Parathyroid adenoma (tissue), 2 donors: ENCODE results near the gene OAS3.

Experiments used
- H2AFZ ChIP-seq: fragments of 300-600 bp; sonication (generic); one replicate; pipeline ENCODE4 v1.7.0; 2017; ENCODE audit warnings: antibody characterized with exemption, mild to moderate bottlenecking
- H3K27ac ChIP-seq: fragments of 300-600 bp; sonication (generic); one replicate; pipeline ENCODE4 v1.7.0; 2017
- H3K27me3 ChIP-seq: fragments of 300-600 bp; sonication (generic); one replicate; pipeline ENCODE4 v1.7.0; 2017; ENCODE audit warnings: low read length; ENCODE audit not compliant: control insufficient read depth, insufficient read depth
- H3K36me3 ChIP-seq: fragments of 300-600 bp; sonication (generic); one replicate; pipeline ENCODE4 v1.7.0; 2017; ENCODE audit warnings: low read length; ENCODE audit not compliant: control insufficient read depth, insufficient read depth
- H3K4me1 ChIP-seq: fragments of 300-600 bp; sonication (generic); one replicate; pipeline ENCODE4 v1.7.0; 2017; ENCODE audit warnings: control low read depth
- H3K4me2 ChIP-seq: fragments of 300-600 bp; sonication (generic); one replicate; pipeline ENCODE4 v1.7.0; 2017; ENCODE audit warnings: low read length
- H3K4me3 ChIP-seq: fragments of 300-600 bp; sonication (generic); one replicate; pipeline ENCODE4 v1.7.0; 2017; ENCODE audit warnings: low read depth, low read length
- H3K79me2 ChIP-seq: fragments of 300-600 bp; sonication (generic); one replicate; pipeline ENCODE4 v1.7.0; 2017; ENCODE audit warnings: control low read depth
- H3K9ac ChIP-seq: fragments of 300-600 bp; sonication (generic); one replicate; pipeline ENCODE4 v1.7.0; 2017; ENCODE audit warnings: mild to moderate bottlenecking
- H3K9me3 ChIP-seq: fragments of 300-600 bp; sonication (generic); one replicate; pipeline ENCODE4 v1.7.0; 2017; ENCODE audit warnings: low read length; ENCODE audit not compliant: control insufficient read depth
- CTCF ChIP-seq: fragments of 300-600 bp; sonication (generic); IDR thresholded peaks from one replicate; pipeline ENCODE4 v1.7.0; 2017; ENCODE audit warnings: antibody characterized with exemption, mild to moderate bottlenecking
- donor health status: primary hyperparathyroidism.

The OAS3 gene

DNA sequence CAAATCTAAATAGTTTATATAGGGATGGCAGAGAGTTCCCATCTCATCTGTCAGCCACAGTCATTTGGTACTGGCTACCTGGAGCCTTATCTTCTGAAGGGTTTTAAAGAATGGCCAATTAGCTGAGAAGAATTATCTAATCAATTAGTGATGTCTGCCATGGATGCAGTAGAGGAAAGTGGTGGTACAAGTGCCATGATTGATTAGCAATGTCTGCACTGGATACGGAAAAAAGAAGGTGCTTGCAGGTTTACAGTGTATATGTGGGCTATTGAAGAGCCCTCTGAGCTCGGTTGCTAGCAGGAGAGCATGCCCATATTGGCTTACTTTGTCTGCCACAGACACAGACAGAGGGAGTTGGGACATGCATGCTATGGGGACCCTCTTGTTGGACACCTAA is 32.1 kb downstream of the OAS3 start:
- Histone ChIP-seq H3K36me3 (no peaks in the 10 kb centered on the region), H3K4me3 (no peak overlapping the region)
- TF ChIP-seq CTCF = no peak

DNA sequence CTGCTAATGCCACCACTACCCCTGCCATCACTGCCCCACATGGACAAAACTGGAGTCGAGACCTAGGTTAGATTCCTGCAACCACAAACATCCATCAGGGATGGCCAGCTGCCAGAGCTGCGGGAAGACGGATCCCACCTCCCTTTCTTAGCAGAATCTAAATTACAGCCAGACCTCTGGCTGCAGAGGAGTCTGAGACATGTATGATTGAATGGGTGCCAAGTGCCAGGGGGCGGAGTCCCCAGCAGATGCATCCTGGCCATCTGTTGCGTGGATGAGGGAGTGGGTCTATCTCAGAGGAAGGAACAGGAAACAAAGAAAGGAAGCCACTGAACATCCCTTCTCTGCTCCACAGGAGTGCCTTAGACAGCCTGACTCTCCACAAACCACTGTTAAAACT is 33.0 kb downstream of the OAS3 start:
- Histone ChIP-seq H2AFZ (no peak overlapping the region), H3K4me2 (no peak overlapping the region), H3K27ac (no peak overlapping the region), H3K36me3 (no peaks in the 10 kb centered on the region), H3K4me3 (no peak overlapping the region), H3K27me3 (no peaks in the 10 kb centered on the region), H3K4me1 (no peaks in the 10 kb centered on the region), H3K9ac (no peak overlapping the region), H3K79me2 (no peaks in the 10 kb centered on the region), H3K9me3 (no peaks in the 10 kb centered on the region)
- TF ChIP-seq CTCF = no peak

More for the DNA sequence above, 32.1 kb downstream of the OAS3 start:
- Histone ChIP-seq H2AFZ (no peak overlapping the region), H3K27me3 (no peaks in the 10 kb centered on the region), H3K9me3 (no peaks in the 10 kb centered on the region), H3K4me2 (no peak overlapping the region), H3K27ac (no peak overlapping the region), H3K4me1 (no peaks in the 10 kb centered on the region), H3K9ac (no peak overlapping the region), H3K79me2 (no peaks in the 10 kb centered on the region)

DNA sequence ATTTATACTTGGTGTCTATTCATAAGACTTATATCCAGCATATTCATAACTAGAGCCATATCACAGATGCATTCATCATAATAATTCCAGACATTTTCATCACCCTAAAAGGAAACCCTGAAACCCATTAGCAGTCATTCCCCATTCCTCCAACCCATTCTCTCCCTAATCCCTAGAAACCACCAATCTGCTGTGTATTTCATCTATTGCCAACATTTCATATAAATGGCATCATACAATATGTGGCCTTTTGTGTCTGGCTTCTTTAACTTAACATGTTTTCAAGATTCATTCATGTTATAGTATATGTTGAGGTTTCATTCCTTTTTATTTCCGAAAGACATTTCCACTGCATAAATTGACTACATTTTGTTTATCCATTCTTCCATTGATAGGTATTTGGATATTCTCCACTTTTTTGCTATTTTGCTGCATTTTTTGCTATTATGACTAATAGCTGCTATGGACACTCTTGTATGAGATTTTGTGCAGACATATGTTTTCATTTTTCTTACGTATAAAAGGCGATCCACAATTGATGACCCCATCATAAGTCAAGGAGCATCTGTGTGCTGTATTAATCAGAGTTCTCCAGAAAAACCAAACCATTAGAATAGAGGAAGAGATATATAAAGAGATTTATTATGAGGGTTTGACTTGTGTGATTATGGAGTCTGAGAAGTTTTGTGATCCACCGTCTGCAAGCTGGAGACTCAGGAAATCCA is 34.9 kb downstream of the OAS3 start:
- Histone ChIP-seq H3K36me3 (no peaks in the 10 kb centered on the region), H3K9me3 (no peaks in the 10 kb centered on the region), H3K9ac (no peak overlapping the region), H2AFZ (no peak overlapping the region), H3K79me2 (no peaks in the 10 kb centered on the region), H3K27ac (no peak overlapping the region), H3K4me3 (no peak overlapping the region), H3K4me2 (no peak overlapping the region), H3K4me1 (no peaks in the 10 kb centered on the region), H3K27me3 (no peaks in the 10 kb centered on the region)
- TF ChIP-seq CTCF = no peak

- TF ChIP-seq CTCF = no peak
- H3K36me3 ChIP-seq = no peaks in the 10 kb centered on the region
- H3K27ac ChIP-seq = no peak overlapping the region
- H3K4me2 ChIP-seq = no peak overlapping the region
- H3K79me2 ChIP-seq = no peaks in the 10 kb centered on the region
- no peaks in the 10 kb centered on the region for H3K9me3 ChIP-seq
- H2AFZ ChIP-seq = no peak overlapping the region
- H3K4me3 ChIP-seq = no peak overlapping the region
- H3K9ac ChIP-seq = no peak overlapping the region
- no peaks in the 10 kb centered on the region for H3K27me3 ChIP-seq
- H3K4me1 ChIP-seq = no peaks in the 10 kb centered on the region
Measured at GRCh38 chr12:112973818-112974231, 35.6 kb downstream of the OAS3 start.

DNA sequence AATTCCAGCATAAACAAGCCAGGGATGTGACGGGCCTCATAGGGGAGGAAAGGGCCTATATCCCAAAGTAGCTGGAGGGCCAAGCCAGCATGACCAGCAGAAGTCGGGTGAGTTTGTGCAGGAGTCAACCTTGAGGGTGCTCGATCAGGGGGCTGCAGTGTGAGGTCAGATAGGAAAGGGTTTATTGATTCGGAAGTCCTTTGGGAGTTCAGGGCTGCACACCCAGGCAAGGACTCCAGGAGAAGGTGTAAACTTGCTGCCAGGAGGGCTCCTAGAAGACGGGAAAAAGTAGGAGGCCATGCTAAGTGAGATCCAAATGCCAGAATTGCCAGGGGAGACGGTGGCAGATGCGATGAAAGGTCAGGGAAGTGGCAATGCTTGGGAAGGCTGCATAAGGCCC is 36.6 kb downstream of the OAS3 start:
- no peak overlapping the region for H2AFZ ChIP-seq
- no peaks in the 10 kb centered on the region for H3K9me3 ChIP-seq
- H3K79me2 ChIP-seq = no peaks in the 10 kb centered on the region
- no peaks in the 10 kb centered on the region for H3K27me3 ChIP-seq
- H3K9ac ChIP-seq = no peak overlapping the region
- no peak overlapping the region for H3K4me3 ChIP-seq
- no peaks in the 10 kb centered on the region for H3K4me1 ChIP-seq
- H3K4me2 ChIP-seq = no peak overlapping the region
- no peaks in the 10 kb centered on the region for H3K36me3 ChIP-seq
- no peak for TF ChIP-seq CTCF
- H3K27ac ChIP-seq = no peak overlapping the region
